ENCODE data around the gene IMMP2L. TPM values are rescaled to one million over a fixed set of nuclear protein-coding genes. Genes with fewer than 3 reads are reported as not detected.

Gene IMMP2L
- total RNA-seq, 1 donor from 2014 or later: 21.5 TPM

DNA sequence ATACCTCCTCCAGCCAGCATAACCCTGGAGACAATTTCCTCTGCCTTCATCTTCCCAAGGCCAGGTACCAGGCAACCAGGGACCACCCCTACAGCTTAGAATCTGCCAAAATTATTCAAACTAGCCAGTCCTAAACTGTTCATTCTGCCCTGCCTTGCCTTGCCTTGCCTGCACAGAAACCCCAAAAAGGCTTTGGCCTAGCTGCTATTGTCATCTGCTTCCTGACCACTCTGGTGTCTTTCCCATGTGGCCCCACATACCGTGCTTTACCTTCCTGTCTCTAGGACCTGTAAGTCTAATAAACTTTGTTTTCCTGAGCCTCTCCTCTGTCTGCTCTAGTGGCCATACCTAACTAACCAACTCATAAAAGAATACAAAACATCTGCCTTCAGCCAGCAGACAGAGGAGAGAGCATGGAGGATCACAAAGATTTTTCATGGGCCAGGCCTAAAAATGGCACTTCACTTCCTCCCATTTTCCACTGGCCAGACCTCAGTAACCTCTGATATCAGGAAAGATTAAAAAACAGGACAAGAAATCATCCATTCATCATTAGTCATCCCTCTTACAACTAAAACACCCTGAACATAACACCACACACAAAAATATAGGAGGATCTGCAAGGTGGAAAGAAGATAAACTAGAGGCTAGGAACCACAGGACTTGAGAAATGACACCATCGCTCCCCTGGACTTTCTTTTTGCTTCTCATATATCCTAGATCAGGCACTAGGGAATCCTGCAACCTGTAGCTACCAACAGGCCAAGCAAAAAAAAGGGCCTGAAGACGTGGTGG is 51.5 kb downstream of the IMMP2L start:
- no peak for DNase-seq (ENCODE audit: low spot score)
- Histone ChIP-seq H3K27ac (no peak overlapping the region), H3K27me3 (no peaks in the 10 kb centered on the region), H4K20me1 (ENCODE audit: low read depth) (no peaks in the 10 kb centered on the region), H3K79me2 (ENCODE audit: low read depth) (no peaks in the 10 kb centered on the region), H3K4me1 (no peaks in the 10 kb centered on the region), H3K4me3 (no peak overlapping the region), H3K4me2 (no peak overlapping the region), H3K9me3 (ENCODE audit: low read depth) (no peaks in the 10 kb centered on the region), H2AFZ (replicated peaks) (no peak overlapping the region), H3K36me3 (no peaks in the 10 kb centered on the region), H3F3A (ENCODE audit: low read depth) (no peaks in the 10 kb centered on the region), H3K9ac (no peak overlapping the region)
- Mint-ChIP-seq H3K27me3 (ENCODE audit: insufficient read depth, low read depth) (peaks cover 5% of the 10 kb centered on the region), H3K27ac (no peak overlapping the region), H3K4me1 (no peaks in the 10 kb centered on the region), H3K4me3 (no peak overlapping the region), H3K9me3 (peaks cover 7% of the 10 kb centered on the region), H3K36me3 (no peaks in the 10 kb centered on the region)
- TF ChIP-seq EZH2 (IDR thresholded peaks at IDR 0.05): no peak
- TF ChIP-seq, protein P1, sequence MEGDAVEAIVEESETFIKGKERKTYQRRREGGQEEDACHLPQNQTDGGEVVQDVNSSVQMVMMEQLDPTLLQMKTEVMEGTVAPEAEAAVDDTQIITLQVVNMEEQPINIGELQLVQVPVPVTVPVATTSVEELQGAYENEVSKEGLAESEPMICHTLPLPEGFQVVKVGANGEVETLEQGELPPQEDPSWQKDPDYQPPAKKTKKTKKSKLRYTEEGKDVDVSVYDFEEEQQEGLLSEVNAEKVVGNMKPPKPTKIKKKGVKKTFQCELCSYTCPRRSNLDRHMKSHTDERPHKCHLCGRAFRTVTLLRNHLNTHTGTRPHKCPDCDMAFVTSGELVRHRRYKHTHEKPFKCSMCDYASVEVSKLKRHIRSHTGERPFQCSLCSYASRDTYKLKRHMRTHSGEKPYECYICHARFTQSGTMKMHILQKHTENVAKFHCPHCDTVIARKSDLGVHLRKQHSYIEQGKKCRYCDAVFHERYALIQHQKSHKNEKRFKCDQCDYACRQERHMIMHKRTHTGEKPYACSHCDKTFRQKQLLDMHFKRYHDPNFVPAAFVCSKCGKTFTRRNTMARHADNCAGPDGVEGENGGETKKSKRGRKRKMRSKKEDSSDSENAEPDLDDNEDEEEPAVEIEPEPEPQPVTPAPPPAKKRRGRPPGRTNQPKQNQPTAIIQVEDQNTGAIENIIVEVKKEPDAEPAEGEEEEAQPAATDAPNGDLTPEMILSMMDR (IDR thresholded peaks at IDR 0.05): no peak
- TF ChIP-seq EZH2phosphoT487 (IDR thresholded peaks at IDR 0.05): no peak

DNA sequence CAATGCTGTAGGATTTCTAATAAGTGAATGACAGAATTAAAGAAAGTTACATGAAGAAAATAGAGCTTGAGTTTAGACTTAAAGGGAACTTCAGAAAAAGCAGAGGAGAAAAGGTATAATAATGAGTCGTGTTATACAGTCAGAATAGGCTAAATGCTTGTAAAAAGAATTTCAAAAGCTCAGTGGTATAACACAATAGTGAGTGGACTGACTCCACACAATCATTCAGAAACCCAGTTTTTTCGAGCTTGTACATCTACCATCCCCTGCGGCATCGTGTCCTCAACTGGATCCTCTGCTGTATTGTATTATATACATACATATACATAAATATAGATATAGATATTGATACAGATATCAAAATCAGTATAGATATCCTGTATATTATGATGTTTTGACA is 52.2 kb downstream of the IMMP2L start:
- H3K9me3 Mint-ChIP-seq: peaks cover 7% of the 10 kb centered on the region
- H3K27me3 ChIP-seq: no peaks in the 10 kb centered on the region
- no peaks in the 10 kb centered on the region for H3K79me2 ChIP-seq (ENCODE audit: low read depth)
- no peak overlapping the region for H3K4me3 ChIP-seq
- H3K27me3 Mint-ChIP-seq (ENCODE audit: insufficient read depth, low read depth): peaks cover 5% of the 10 kb centered on the region
- no peaks in the 10 kb centered on the region for H3K9me3 ChIP-seq (ENCODE audit: low read depth)
- H3K4me1 ChIP-seq: no peaks in the 10 kb centered on the region
- no peak for DNase-seq (ENCODE audit: low spot score)
- H3K27ac ChIP-seq: no peak overlapping the region
- H3K9ac ChIP-seq: no peak overlapping the region
- H3K36me3 Mint-ChIP-seq: no peaks in the 10 kb centered on the region
- H3F3A ChIP-seq (ENCODE audit: low read depth): no peaks in the 10 kb centered on the region
- no peak overlapping the region for H3K4me2 ChIP-seq
- no peaks in the 10 kb centered on the region for H3K36me3 ChIP-seq
- no peak overlapping the region for H3K27ac Mint-ChIP-seq
- no peaks in the 10 kb centered on the region for H3K4me1 Mint-ChIP-seq
- H3K4me3 Mint-ChIP-seq: no peak overlapping the region
- H4K20me1 ChIP-seq (ENCODE audit: low read depth): no peaks in the 10 kb centered on the region
- H2AFZ ChIP-seq (replicated peaks): no peak overlapping the region
- TF ChIP-seq, protein P1 (IDR thresholded peaks at IDR 0.05): no peak
- TF ChIP-seq EZH2phosphoT487 (IDR thresholded peaks at IDR 0.05) (no peak), EZH2 (IDR thresholded peaks at IDR 0.05) (no peak)

DNA sequence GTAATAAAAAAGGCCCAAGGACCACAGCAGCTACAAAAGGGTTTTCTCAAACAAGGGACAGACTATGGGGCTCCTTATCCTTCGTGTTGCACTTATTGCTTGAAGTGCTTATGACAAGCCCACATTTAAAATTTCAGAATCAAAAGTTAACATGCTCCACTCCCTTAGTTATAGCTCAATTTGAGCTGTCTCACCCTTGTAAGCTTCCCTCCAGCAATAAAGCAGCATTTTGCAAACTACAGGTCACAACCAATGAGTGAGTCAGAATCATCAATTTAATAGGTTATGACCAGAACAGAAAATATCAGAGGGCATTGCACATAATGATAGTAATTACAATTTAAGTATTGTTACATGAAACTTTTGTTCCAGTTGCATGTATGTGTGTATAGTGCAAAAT is 53.0 kb downstream of the IMMP2L start:
- Histone ChIP-seq H3K27me3 (no peaks in the 10 kb centered on the region), H3K4me3 (no peak overlapping the region), H2AFZ (replicated peaks) (no peak overlapping the region), H3K9me3 (ENCODE audit: low read depth) (no peaks in the 10 kb centered on the region), H3K9ac (no peak overlapping the region), H3F3A (ENCODE audit: low read depth) (no peaks in the 10 kb centered on the region), H4K20me1 (ENCODE audit: low read depth) (no peaks in the 10 kb centered on the region), H3K27ac (no peak overlapping the region), H3K4me1 (no peaks in the 10 kb centered on the region), H3K4me2 (no peak overlapping the region), H3K79me2 (ENCODE audit: low read depth) (no peaks in the 10 kb centered on the region), H3K36me3 (no peaks in the 10 kb centered on the region)
- H3K9me3 Mint-ChIP-seq: peaks cover 7% of the 10 kb centered on the region
- H3K36me3 Mint-ChIP-seq: no peaks in the 10 kb centered on the region
- no peak overlapping the region for H3K27ac Mint-ChIP-seq
- TF ChIP-seq EZH2phosphoT487 (IDR thresholded peaks at IDR 0.05) (no peak), EZH2 (IDR thresholded peaks at IDR 0.05) (no peak)
- TF ChIP-seq, protein P1 (IDR thresholded peaks at IDR 0.05): no peak
- no peak for DNase-seq (ENCODE audit: low spot score)
- H3K4me3 Mint-ChIP-seq: no peak overlapping the region
- H3K27me3 Mint-ChIP-seq (ENCODE audit: insufficient read depth, low read depth): peaks cover 5% of the 10 kb centered on the region
- no peaks in the 10 kb centered on the region for H3K4me1 Mint-ChIP-seq
